Urinary bladder (tissue), 4 donors: Measurements from ENCODE around the gene AKNA. TPM values are rescaled to one million over a fixed set of nuclear protein-coding genes. Genes with fewer than 3 reads are reported as not detected.
A peak's percentile ranks its signal among the peaks of the same experiment; 100 is the strongest.

Experiments
- DNase-seq: peaks from one replicate; pipeline ENCODE4 v3.0.0-alpha.2; 2015; ENCODE audit errors: extremely low spot score
- H3K27ac ChIP-seq: one replicate; pipeline ENCODE4 v1.5.1; 2013; ENCODE audit warnings: low read depth, mild to moderate bottlenecking, moderate library complexity
- H3K36me3 ChIP-seq: one replicate; pipeline ENCODE4 v1.6.1; 2013; ENCODE audit warnings: mild to moderate bottlenecking, moderate library complexity; ENCODE audit not compliant: insufficient read depth
- H3K4me1 ChIP-seq: one replicate; pipeline ENCODE4 v1.6.1; 2013; ENCODE audit warnings: mild to moderate bottlenecking, moderate library complexity; ENCODE audit not compliant: insufficient read depth
- H3K4me3 ChIP-seq: one replicate; pipeline ENCODE4 v1.5.1; 2013; ENCODE audit warnings: low read depth, low read length
- WGBS: extraction: QIAGEN DNeasy Blood & Tissue Kit; methylation state at CpG from one replicate; pipeline ENCODE4 v1.1.7; 2013; 5-methylcytosine and 5-hydroxymethylcytosine counted together
- polyA plus RNA-seq: library from polyadenylated mRNA; stranded (reverse); fragments of 200-250 nt; gene quantifications from one replicate; pipeline ENCODE4 v1.2.3, GENCODE V29; 2013
- total RNA-seq: library from RNA; depleted of rRNA; stranded (reverse); fragments of >200 nt; gene quantifications from one replicate; pipeline ENCODE4 v1.2.3, GENCODE V29; 2014
- donor health status: healthy with polysubstance abuse.
- donor health status: healthy.

The AKNA gene
- total and polyA plus RNA-seq, 2 donors = 21.2 to 25.5 TPM

- H3K36me3 ChIP-seq = peaks cover 15% of the 10 kb centered on the region
- no peaks in the 10 kb centered on the region for H3K4me1 ChIP-seq
- no peak overlapping the region for H3K27ac ChIP-seq
- DNase-seq = no peak
- no peak overlapping the region for H3K4me3 ChIP-seq
- 91% methylated on average over 12 of the region's 12 CpGs for WGBS
Observed at GRCh38 chr9:114362394-114362793, 25.4 kb downstream of the AKNA start.

- H3K36me3 ChIP-seq = peaks cover 19% of the 10 kb centered on the region
- no peaks in the 10 kb centered on the region for H3K4me1 ChIP-seq
- 93% methylated on average over 7 of the region's 7 CpGs for WGBS
- H3K27ac ChIP-seq = no peak overlapping the region
- DNase-seq = no peak
- H3K4me3 ChIP-seq = no peak overlapping the region
Observed at GRCh38 chr9:114361542-114361941, 26.2 kb downstream of the AKNA start.

- DNase-seq = no peak
- Histone ChIP-seq H3K36me3 (peaks cover 21% of the 10 kb centered on the region), H3K27ac (no peak overlapping the region), H3K4me1 (no peaks in the 10 kb centered on the region), H3K4me3 (no peak overlapping the region)
- 92% methylated on average over 7 of the region's 7 CpGs for WGBS
Observed at GRCh38 chr9:114359801-114360200, 28.0 kb downstream of the AKNA start.

DNA sequence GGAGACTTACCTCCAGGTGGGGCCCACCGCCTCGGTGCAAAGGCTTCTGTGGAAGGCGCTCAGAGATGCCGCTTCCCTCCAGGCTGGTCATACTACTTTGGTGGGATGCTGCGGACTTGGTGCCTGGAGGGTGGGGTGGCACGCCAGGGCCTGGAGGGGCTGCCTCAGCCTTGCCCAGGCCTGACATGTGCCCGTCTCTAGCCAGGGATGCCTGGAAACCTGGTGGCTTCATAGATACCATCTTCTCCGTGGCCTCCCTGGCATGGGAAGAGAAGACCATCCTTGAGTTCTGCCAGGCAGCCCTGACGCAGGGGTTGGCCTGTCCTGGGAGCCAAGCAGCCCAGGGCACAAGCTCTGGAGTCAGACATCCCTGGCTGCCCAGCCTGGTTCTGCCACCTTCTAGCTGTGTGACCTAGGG, 29.9 kb downstream of the AKNA start:
- no peak for DNase-seq
- Histone ChIP-seq H3K4me3 (no peak overlapping the region), H3K36me3 (peaks cover 23% of the 10 kb centered on the region), H3K27ac (no peak overlapping the region), H3K4me1 (no peaks in the 10 kb centered on the region)
- WGBS = 96% methylated on average over 9 of the region's 9 CpGs

- Histone ChIP-seq H3K4me3 (no peak overlapping the region), H3K36me3 (peaks cover 20% of the 10 kb centered on the region), H3K27ac (no peak overlapping the region), H3K4me1 (no peaks in the 10 kb centered on the region)
- DNase-seq = no peak
- 92% methylated on average over 6 of the region's 6 CpGs for WGBS
Observed at GRCh38 chr9:114357360-114357759, 30.4 kb downstream of the AKNA start.

- DNase-seq = no peak
- Histone ChIP-seq H3K27ac (no peak overlapping the region), H3K36me3 (peaks cover 20% of the 10 kb centered on the region), H3K4me1 (no peaks in the 10 kb centered on the region), H3K4me3 (no peak overlapping the region)
- WGBS = 81% methylated on average over 6 of the region's 6 CpGs
Observed at GRCh38 chr9:114356792-114357191, 31.0 kb downstream of the AKNA start.

GRCh38 chr9:114355821-114356220, 32.0 kb downstream of the AKNA start:
- Histone ChIP-seq H3K36me3 (peaks cover 19% of the 10 kb centered on the region), H3K4me3 (no peak overlapping the region), H3K27ac (no peak overlapping the region), H3K4me1 (no peaks in the 10 kb centered on the region)
- DNase-seq = no peak
- WGBS = 90% methylated on average over 6 of the region's 6 CpGs

GRCh38 chr9:114351932-114352331, 35.9 kb downstream of the AKNA start:
- Histone ChIP-seq H3K36me3 (peaks cover 21% of the 10 kb centered on the region), H3K4me3 (no peak overlapping the region), H3K4me1 (no peaks in the 10 kb centered on the region), H3K27ac (no peak overlapping the region)
- DNase-seq = no peak
- 76% methylated on average over 4 of the region's 4 CpGs for WGBS

DNA sequence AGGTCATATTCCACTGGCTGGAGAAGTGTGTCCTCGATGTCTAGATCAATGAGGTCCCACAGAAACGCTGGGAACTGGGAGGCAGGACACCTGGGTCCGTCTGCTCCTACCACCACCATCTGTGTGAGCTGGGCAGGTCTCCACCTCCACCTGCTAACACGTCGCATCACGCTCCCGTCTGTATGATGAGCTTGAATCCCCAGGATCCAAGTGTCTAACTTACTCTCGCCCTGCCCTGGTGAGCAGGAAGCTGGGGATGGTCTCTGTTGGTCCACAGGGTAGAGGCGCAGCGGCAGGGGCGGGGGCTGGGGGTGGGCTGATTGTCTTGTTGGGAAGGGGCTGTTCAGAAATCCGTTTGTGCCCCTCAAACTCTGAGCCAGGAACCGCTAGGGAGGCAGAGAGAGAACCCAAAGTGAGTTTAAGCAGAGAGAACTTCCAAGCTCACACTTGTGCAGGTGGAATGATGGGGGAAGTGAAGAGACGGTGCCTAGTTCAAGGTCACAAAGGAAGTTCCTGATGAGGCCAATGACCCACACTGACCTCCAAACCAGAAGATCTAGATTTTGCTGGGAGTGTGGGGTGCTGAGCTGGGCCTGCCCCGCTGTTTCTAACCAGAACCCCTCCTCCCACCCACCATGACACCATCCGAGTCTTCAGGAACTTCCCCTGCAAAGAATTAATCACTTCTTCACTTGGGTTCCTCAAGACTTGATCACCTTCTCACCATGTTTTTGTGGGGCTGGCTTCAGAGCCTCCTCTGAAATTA, 37.0 kb downstream of the AKNA start:
- no peaks in the 10 kb centered on the region for H3K4me1 ChIP-seq
- no peak overlapping the region for H3K27ac ChIP-seq
- no peak for DNase-seq
- no peak overlapping the region for H3K4me3 ChIP-seq
- 94% methylated on average over 16 of the region's 16 CpGs for WGBS
- peaks cover 23% of the 10 kb centered on the region for H3K36me3 ChIP-seq

DNA sequence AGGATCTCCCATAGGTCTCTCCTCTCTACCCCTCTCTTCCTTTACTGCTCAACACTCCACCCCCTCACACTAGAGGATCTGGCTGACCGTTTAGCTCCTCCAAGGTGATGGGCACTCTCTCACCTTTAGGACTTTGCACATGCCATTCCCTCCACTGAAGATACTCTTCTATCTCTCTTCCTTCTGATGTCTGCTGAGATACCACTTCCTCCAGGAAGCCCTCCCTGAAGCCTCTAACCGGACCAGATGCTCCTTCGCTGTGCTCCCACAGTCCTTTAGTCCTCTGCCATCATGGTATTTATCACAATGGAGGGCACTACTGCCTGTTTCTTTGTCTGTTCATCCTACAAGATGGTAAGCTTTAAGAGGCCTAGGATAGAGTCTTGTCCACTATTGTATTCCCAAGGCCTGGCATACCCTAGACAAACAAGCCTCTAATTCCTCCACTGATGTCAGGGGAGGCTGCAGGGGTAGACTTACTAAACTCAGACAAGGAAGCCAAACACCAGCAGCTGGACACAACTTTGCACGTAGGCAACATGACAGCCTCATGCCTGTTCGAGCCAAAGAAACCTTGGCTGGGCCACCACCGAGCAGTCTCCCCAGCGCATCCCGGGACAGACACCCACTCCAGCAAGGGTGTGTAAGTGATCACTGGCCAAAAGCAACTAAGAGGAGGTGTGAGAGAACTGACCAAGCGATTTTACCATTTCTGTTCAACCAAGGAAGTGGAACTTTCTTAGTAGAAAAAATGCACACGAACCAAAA, 37.9 kb downstream of the AKNA start:
- no peak overlapping the region for H3K27ac ChIP-seq
- H3K36me3 ChIP-seq = peaks cover 23% of the 10 kb centered on the region

GRCh38 chr9:114348906-114349482, 38.8 kb downstream of the AKNA start:
- 28% methylated on average over 9 of the region's 9 CpGs for WGBS

More for the DNA sequence above, 37.9 kb downstream of the AKNA start:
- WGBS = 79% methylated on average over 10 of the region's 10 CpGs
- H3K4me1 ChIP-seq = no peaks in the 10 kb centered on the region
- no peak for DNase-seq
- no peak overlapping the region for H3K4me3 ChIP-seq

DNA sequence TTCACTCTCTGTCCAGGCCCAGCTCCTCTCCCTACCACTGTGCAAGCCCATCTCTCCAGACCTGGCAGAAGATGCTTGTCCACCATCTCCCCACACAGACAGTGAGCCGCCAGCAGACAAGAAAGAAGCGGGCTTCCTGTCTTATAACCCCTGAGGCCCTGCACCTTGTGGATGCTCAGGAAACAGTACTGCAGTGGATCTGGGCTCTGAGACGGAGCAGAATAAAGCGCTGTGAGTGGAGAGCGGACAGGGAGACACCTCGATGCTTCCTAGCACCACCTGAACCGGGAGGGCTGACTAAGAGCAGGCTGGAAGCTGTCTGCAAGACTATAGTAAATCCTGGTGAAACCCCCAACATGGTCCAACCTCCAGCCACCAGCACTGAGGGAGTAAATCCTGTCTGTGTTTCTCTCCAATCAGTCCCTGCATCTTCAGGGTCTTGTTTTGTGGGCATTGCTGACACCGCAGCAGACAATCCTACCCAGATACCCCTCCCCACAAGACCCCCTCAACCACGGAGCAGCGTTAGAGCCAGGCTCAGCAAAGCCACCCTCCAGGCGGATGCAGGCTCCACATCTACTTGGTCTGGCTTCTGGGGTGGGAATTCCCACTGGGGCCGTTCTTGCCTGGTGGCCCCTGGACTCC, 39.4 kb downstream of the AKNA start:
- no peak for DNase-seq
- H3K27ac ChIP-seq = no peak overlapping the region

More at GRCh38 chr9:114348906-114349482, 38.8 kb downstream of the AKNA start:
- H3K4me3 ChIP-seq = no peak overlapping the region
- H3K4me1 ChIP-seq = no peaks in the 10 kb centered on the region
- DNase-seq = peak; percentile 14
- H3K36me3 ChIP-seq = peaks cover 21% of the 10 kb centered on the region
- H3K27ac ChIP-seq = no peak overlapping the region

GRCh38 chr9:114347675-114348074, 40.1 kb downstream of the AKNA start:
- H3K36me3 ChIP-seq = peaks cover 25% of the 10 kb centered on the region
- no peak overlapping the region for H3K27ac ChIP-seq
- WGBS = 90% methylated on average over 15 of the region's 15 CpGs
- no peaks in the 10 kb centered on the region for H3K4me1 ChIP-seq
- no peak overlapping the region for H3K4me3 ChIP-seq
- no peak for DNase-seq

More for the DNA sequence above, 39.4 kb downstream of the AKNA start:
- peaks cover 22% of the 10 kb centered on the region for H3K36me3 ChIP-seq
- 81% methylated on average over 12 of the region's 12 CpGs for WGBS
- no peaks in the 10 kb centered on the region for H3K4me1 ChIP-seq
- H3K4me3 ChIP-seq = no peak overlapping the region
